ENCODE data around the gene PTP4A2. TPM values are rescaled to one million over a fixed set of nuclear protein-coding genes. Genes with fewer than 3 reads are reported as not detected.
A peak's percentile ranks its signal among the peaks of the same experiment; 100 is the strongest.

Gene PTP4A2
- total and polyA plus RNA-seq, 12 donors, result 51.8 to 371 (median 177) TPM

- intact Hi-C loops (cut with DNase I), result no loop called here
- no peaks in the 10 kb centered on the region for H3K27me3 ChIP-seq
- no peak overlapping the region for H3K4me3 ChIP-seq
- no peaks in the 10 kb centered on the region for H3K36me3 ChIP-seq (replicated peaks in 1 of 2)
- no peaks in the 10 kb centered on the region for H3K4me1 ChIP-seq (replicated peaks in 1 of 2)
- DNase-seq, result no peak
- TF ChIP-seq POLR2A (IDR thresholded peaks at IDR 0.05) (no peak), CTCF (IDR thresholded peaks at IDR 0.05) (no peak)
- 76 to 88% (median 79%) methylated on average over 4 of the region's 4 CpGs for WGBS, 4 donors
- H3K27ac ChIP-seq, result no peak overlapping the region
- no peaks in the 10 kb centered on the region for H3K9me3 ChIP-seq (replicated peaks in 1 of 3)
Measured at GRCh38 chr1:31978843-31979400, 40.8 kb upstream of the PTP4A2 start.

GRCh38 chr1:31977385-31978131 is 39.4 kb upstream of the PTP4A2 start:
- intact Hi-C loops (cut with DNase I), result no loop called here
- TF ChIP-seq POLR2A (IDR thresholded peaks at IDR 0.05) (no peak), CTCF (IDR thresholded peaks at IDR 0.05) (peak in 2 of 6 experiments; percentile 16 to 24)
- 59 to 74% (median 72%) methylated on average over 6 of the region's 6 CpGs for WGBS, 4 donors
- H3K27me3 ChIP-seq, result no peaks in the 10 kb centered on the region
- H3K36me3 ChIP-seq (replicated peaks in 1 of 2), result no peaks in the 10 kb centered on the region
- no peaks in the 10 kb centered on the region for H3K4me1 ChIP-seq (replicated peaks in 1 of 2)
- H3K4me3 ChIP-seq, result no peak overlapping the region
- no peak overlapping the region for H3K27ac ChIP-seq
- H3K9me3 ChIP-seq (replicated peaks in 1 of 3), result no peaks in the 10 kb centered on the region
- DNase-seq, result no peak

- Histone ChIP-seq H3K9me3 (replicated peaks in 1 of 3) (no peaks in the 10 kb centered on the region), H3K27ac (no peak overlapping the region), H3K27me3 (no peaks in the 10 kb centered on the region), H3K36me3 (replicated peaks in 1 of 2) (no peaks in the 10 kb centered on the region), H3K4me1 (replicated peaks in 1 of 2) (no peaks in the 10 kb centered on the region), H3K4me3 (no peak overlapping the region)
- TF ChIP-seq CTCF (IDR thresholded peaks at IDR 0.05), result no peak
- no peak for TF ChIP-seq POLR2A (IDR thresholded peaks at IDR 0.05)
- intact Hi-C loops (cut with DNase I), result no loop called here
- 40 to 57% (median 51%) methylated on average over 1 of the region's 1 CpG for WGBS, 4 donors
- DNase-seq, result peak in 6 of 7 donors; percentile 33 to 70 (median 49)
Measured at GRCh38 chr1:31976401-31976800, 38.2 kb upstream of the PTP4A2 start.

GRCh38 chr1:31970873-31971272 is 32.7 kb upstream of the PTP4A2 start:
- Histone ChIP-seq H3K27me3 (no peaks in the 10 kb centered on the region), H3K4me3 (no peak overlapping the region), H3K4me1 (replicated peaks in 1 of 2) (no peaks in the 10 kb centered on the region), H3K9me3 (replicated peaks in 1 of 3) (no peaks in the 10 kb centered on the region), H3K36me3 (replicated peaks in 1 of 2) (no peaks in the 10 kb centered on the region), H3K27ac (no peak overlapping the region)
- WGBS, 4 donors, result 73 to 85% (median 78%) methylated on average over 3 of the region's 3 CpGs
- intact Hi-C loops (cut with DNase I), result no loop called here
- DNase-seq, result no peak
- TF ChIP-seq POLR2A (IDR thresholded peaks at IDR 0.05), result no peak

All from adrenal gland (tissue), 12 donors.